ENCODE results near the gene SAMD4B.
"Not testable (repeated sequence)": the region's sequence is repeated elsewhere in the genome, so short reads cannot be mapped to it uniquely, and the experiment has no call there.

Gene SAMD4B

DNA sequence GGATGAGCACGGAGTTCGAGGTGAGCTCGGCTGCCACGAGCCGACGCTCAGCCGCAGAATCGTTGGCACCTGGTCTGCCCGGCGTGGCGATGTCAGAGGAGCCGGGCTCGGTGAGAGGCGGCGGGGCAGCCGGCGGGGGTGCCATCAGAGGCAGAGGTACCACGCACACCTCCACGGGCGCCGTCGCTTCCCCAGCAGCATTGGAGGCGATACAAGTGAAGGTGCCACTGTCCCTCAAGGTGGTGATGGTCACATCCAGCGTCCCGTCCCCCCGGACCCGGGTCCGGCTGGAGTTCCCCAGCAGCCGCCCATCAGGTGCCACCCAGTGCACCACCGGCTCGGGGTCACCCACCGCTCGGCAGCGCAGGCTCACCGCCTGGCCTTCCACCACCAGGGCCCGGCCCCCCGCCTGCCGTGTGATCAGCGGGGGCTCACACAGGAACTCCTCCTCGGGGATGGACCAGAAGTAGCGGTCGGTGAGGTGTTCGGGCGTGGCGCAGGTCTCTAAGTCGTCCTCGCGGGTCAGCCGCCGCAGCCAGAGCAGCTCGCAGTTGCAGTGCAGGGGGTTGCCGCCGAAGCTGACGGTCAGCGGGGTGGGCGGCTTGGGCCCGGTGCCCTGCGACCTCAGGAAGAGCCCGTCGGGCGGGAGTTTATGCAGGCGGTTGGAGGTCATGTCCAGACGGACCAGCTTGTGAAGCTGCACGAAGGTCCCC is 28.0 kb upstream of the SAMD4B start:
- no peak for DNase-seq

- DNase-seq, result no peak
Observed at GRCh38 chr19:39315933-39316332, 26.3 kb upstream of the SAMD4B start.

- DNase-seq, result no peak
Observed at GRCh38 chr19:39316627-39317321, 25.4 kb upstream of the SAMD4B start.

DNA sequence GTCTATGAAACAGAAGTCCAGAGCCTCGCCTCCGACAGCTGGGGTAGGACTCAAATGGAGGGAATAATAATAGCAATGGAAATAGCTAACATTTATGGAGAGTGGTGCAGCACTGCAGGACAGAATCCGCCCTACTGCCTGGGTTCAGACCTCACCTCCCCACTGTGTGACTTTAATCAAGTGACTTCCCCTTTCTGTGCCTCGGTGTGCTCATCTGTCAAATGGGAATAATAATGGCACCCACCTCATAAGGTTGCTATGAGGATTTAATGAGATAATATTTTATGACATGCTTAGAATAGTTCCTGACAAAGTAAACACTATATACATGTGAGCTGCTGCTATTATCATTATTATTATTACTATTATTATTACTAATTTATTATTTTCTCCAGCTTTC is 24.7 kb upstream of the SAMD4B start:
- DNase-seq, result no peak

DNA sequence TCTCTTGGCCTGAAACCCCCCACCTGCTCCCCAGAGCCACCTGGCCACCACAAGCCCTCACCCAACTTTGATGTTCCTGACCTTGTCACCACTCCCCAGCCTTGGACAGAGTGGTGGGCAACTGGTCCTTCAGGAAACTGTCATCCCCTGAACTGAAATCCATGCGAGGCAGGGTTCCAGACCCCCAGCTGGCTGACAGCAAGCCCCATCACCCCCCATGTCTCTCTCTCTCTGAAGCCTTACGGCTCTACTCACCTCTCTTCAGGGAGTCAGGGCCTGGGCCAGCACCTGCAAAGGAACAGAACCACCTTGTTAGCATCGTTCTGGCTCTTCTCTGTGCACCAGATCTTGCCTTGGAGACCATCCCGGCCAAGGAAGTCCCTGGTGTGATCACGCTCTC is 24.1 kb upstream of the SAMD4B start:
- DNase-seq, result no peak

- no peak for DNase-seq
Observed at GRCh38 chr19:39318690-39319089, 23.5 kb upstream of the SAMD4B start.

- no peak for DNase-seq
Observed at GRCh38 chr19:39319098-39319891, 22.9 kb upstream of the SAMD4B start.

DNA sequence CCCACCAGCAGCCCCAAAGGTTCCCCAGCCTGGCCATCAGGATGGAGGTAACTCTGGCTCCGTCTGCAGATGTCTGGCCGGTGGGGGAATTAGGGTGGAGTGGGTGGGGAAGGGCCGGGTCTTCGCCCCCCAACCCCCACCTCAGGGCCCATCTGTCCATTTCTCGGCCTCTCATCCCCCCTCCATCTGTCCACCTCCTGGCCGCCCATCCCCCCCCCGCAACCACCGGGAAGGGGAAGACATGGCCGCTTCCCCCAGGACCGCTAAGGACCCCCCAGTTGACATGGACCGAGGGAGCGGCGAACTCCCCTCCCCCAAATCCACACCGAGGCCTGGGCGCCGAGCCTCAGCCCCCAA is 22.4 kb upstream of the SAMD4B start:
- no peak for DNase-seq

- no peak for DNase-seq
Observed at GRCh38 chr19:39321117-39321831, 20.9 kb upstream of the SAMD4B start.

GRCh38 chr19:39321832-39322176 is 20.4 kb upstream of the SAMD4B start:
- no peak for DNase-seq

- no peak for DNase-seq
Observed at GRCh38 chr19:39324242-39324842, 17.9 kb upstream of the SAMD4B start.

- DNase-seq, result no peak
Observed at GRCh38 chr19:39325778-39326665, 16.2 kb upstream of the SAMD4B start.

DNA sequence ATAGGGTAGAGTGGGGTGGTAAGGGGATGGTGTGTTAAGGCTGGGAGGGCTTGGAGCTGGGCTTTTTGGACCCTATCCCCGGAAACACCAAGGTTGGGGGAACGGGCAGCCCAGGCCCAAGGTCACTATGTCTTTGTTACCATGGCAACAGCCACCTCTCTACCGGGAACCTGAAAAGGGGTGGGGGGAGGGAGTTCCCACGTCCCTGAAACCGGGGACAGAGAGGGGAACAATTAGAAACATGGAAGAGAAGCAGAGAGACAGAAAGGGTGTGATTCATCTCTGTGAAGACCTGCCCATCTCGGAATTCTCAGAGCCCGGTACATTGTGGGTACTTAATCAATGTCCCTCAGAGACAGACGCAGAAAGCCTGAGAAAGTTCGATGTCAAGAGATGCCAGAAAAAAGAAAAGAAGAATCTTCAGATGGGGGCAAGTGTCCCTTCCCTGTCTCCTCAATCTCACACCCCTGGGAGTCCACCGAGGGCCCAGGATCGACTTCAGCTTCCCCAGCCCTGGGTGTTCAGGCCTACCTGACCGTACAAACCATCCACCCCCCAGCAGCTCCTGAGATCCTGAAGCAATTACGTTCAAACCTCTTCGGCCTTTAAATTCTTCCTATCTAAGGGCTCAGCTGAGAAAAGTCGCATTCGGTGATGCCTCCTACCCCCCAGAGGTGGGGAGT is 14.7 kb upstream of the SAMD4B start:
- no peak for DNase-seq

DNA sequence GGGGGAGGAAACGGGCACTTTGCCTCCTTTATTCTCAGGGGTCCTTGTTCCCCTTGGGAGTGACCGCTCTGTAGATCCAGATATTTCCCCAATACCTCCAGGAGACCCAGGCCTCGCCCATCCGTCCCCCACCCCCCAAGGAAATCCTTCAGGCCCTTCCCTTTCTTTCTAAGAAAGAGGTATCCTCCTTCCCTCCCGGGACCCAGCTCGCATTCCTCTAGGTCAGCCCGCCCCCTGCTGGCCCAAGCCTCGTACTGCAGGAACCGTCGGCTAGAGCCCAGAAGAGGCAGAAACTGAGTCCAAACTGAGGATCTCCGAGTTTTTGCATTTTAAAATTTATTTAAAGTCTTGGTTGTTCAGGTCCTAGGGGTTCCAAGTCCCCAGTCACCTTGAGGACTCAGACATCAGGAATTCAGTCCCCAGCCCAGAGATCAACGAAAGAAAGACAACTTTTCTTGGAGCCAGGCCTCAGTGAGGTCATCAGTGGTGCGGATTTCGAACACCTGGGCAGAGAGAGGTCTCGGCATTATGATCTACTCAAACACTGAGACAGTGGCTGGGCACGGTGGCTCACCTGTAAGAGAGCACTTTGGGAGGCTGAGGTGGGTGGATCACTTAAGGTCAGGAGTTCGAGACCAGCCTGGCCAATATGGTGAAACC is 14.0 kb upstream of the SAMD4B start:
- DNase-seq, result peak; percentile 69

GRCh38 chr19:39329948-39330347 is 12.3 kb upstream of the SAMD4B start:
- no peak for DNase-seq

- DNase-seq, result no peak
Observed at GRCh38 chr19:39332293-39332692, 9.9 kb upstream of the SAMD4B start.

DNA sequence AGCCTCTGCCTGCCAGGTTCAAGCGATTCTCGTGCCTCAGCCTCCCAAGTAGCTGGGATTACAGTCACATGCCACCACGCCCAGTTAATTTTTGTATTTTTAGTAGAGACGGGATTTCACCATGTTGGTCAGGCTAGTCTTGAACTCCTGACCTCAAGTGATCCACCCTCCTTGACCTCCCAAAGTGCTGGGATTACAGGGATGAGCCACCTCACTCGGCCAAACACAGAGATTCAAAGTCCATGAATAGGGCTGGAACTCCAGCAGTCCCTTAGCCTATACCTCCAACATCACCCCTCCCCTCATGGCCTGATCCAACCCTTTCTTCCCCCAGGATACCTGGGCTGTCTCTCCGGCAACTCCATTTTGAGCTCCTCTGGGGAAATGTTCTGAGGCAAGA is 9.5 kb upstream of the SAMD4B start:
- DNase-seq, result not testable (repeated sequence)

DNA sequence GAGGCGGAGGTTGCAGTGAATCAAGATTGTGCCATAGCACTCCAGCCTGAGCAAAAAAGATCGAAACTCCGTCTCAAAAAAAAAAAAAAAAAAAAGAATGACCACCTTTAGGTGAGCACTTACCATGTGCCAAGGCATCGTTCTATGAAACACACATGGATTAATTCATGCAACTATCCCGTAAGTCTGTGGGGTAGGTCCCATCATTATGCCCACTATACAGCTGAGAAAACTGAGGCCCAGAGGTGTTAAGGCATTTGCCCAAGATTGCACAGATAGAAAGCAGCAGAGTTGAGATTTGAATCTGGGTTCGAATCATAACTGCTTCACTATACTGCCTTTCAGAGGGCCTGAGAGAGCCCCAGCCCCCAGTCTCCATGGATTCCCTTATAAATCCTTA is 8.7 kb upstream of the SAMD4B start:
- DNase-seq, result no peak

DNA sequence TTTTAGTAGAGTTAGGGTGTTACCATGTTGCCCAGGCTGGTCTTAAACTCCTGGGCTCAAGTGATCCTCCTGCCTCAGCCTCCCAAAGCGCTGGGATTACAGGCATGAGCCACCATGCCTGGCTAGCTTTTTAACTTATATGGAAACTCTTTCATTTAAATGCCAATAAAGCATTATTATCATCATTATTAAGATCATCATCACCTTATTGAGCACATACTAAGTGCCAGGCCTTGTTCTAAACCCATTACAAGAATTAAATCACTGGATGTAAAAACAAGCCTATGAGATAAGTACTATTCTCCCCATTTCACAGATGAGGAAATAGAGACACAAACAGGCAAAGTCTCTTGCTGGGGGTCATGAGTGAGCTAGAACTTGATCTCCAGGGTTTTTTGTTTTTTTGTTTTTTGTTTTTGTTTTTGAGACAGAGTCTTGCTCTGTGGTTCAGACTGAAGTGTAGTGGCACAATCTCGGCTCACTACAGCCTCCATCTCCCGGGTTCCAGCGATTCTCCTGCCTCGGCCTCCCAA is 7.7 kb upstream of the SAMD4B start:
- DNase-seq, result no peak

DNA sequence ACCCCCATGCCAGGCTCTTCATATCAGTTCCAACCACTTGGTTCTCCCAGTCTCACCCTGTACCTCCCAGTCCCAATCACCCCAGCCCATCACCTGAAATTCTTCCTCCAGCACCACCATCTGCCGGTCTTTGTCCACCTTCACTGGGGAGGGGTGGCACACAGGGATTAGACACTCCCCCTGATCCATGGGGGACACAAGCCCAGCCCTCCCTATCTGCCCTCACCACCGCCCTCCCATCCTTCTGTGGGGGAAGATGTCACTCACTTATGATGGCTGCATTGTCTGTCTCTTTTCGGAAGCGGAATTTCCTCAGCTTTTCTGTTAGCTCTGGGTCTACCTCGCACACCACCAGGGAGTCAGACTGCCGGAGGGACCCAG is 7.1 kb upstream of the SAMD4B start:
- DNase-seq, result peak; percentile 27

DNA sequence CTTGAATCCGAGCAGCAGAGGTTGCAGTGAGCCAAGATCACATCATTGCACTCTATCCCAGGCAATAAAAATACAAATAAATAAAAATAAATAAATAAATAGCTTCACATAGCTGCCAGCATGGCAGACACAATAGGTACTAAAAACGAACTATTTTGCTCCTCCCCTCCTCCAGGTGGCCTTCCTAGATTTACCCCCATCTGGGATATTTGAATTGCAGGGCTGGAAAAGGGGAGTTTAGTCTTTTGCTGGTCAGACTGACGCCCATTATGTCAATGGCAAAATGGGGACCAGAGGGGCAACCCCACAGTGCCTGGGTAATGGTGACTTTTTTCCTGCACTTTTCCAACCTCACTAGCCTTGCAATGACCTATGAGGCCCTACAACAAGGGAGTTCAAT is 5.7 kb upstream of the SAMD4B start:
- DNase-seq, result no peak
